Activated CD8-positive, alpha-beta memory T cell treated with anti-CD3 and anti-CD28 coated beads for 48 hours (primary cell): ENCODE measurements around the gene FHAD1.

Experiments
- DNase-seq, 3 experiments: peaks; one replicate each; pipeline ENCODE4 v3.0.0-alpha.2; 2020; ENCODE audit warnings: low read depth in 2 of 3, low spot score in 2 of 3

FHAD1 gene

GRCh38 chr1:15344380-15344779 is 97.4 kb downstream of the FHAD1 start:
- no peak for DNase-seq

GRCh38 chr1:15344800-15345704 is 98.0 kb downstream of the FHAD1 start:
- no peak for DNase-seq

- peak in 2 of 3 experiments; percentile 23 to 50 for DNase-seq
These were observed 98.8 kb downstream of the FHAD1 start for GRCh38 chr1:15345705-15346345.

GRCh38 chr1:15346346-15347030 is 99.5 kb downstream of the FHAD1 start:
- no peak for DNase-seq

GRCh38 chr1:15347182-15347581 is 100.2 kb downstream of the FHAD1 start:
- no peak for DNase-seq

- no peak for DNase-seq
These were observed 101.6 kb downstream of the FHAD1 start for GRCh38 chr1:15348648-15349047.

GRCh38 chr1:15349133-15349532 is 102.1 kb downstream of the FHAD1 start:
- DNase-seq: no peak

- no peak for DNase-seq
These were observed 103.1 kb downstream of the FHAD1 start for GRCh38 chr1:15350151-15350550.

GRCh38 chr1:15350551-15351200 is 103.7 kb downstream of the FHAD1 start:
- DNase-seq: no peak

- no peak for DNase-seq
These were observed 104.3 kb downstream of the FHAD1 start for GRCh38 chr1:15351310-15351709.

- peak in 1 of 3 experiments; percentile 26 for DNase-seq
These were observed 105.3 kb downstream of the FHAD1 start for GRCh38 chr1:15352128-15352957.

- DNase-seq: no peak
These were observed 107.0 kb downstream of the FHAD1 start for GRCh38 chr1:15353839-15354579.

GRCh38 chr1:15354580-15354965 is 107.5 kb downstream of the FHAD1 start:
- DNase-seq: no peak

- DNase-seq: no peak
These were observed 109.1 kb downstream of the FHAD1 start for GRCh38 chr1:15355968-15356625.

- no peak for DNase-seq
These were observed 110.7 kb downstream of the FHAD1 start for GRCh38 chr1:15357612-15358207.

GRCh38 chr1:15358565-15359133 is 111.6 kb downstream of the FHAD1 start:
- DNase-seq: no peak

GRCh38 chr1:15360700-15361099 is 113.7 kb downstream of the FHAD1 start:
- DNase-seq: no peak

- no peak for DNase-seq
These were observed 115.2 kb downstream of the FHAD1 start for GRCh38 chr1:15362096-15362736.
